ENCODE data around the gene ALK.
"Not testable (repeated sequence)": the region's sequence is repeated elsewhere in the genome, so short reads cannot be mapped to it uniquely, and the experiment has no call there.

ALK gene

GRCh38 chr2:29839306-29839705 lies 82.1 kb downstream of the ALK start:
- no peak for DNase-seq (ENCODE audit: low read depth)

GRCh38 chr2:29837925-29838324 lies 83.5 kb downstream of the ALK start:
- no peak for DNase-seq (ENCODE audit: low read depth)

- DNase-seq (ENCODE audit: low read depth) = no peak
These were observed 86.8 kb downstream of the ALK start for GRCh38 chr2:29834624-29835023.

GRCh38 chr2:29834036-29834540 lies 87.3 kb downstream of the ALK start:
- DNase-seq (ENCODE audit: low read depth) = no peak

GRCh38 chr2:29831560-29831959 lies 89.8 kb downstream of the ALK start:
- no peak for DNase-seq (ENCODE audit: low read depth)

GRCh38 chr2:29829841-29830240 lies 91.5 kb downstream of the ALK start:
- DNase-seq (ENCODE audit: low read depth) = no peak

- DNase-seq (ENCODE audit: low read depth) = not testable (repeated sequence)
These were observed 97.2 kb downstream of the ALK start for GRCh38 chr2:29824145-29824544.

- DNase-seq (ENCODE audit: low read depth) = no peak
These were observed 99.8 kb downstream of the ALK start for GRCh38 chr2:29821591-29821990.

- DNase-seq (ENCODE audit: low read depth) = no peak
These were observed 101.8 kb downstream of the ALK start for GRCh38 chr2:29819570-29819969.

GRCh38 chr2:29817801-29818680 lies 103.3 kb downstream of the ALK start:
- DNase-seq (ENCODE audit: low read depth) = no peak

- no peak for DNase-seq (ENCODE audit: low read depth)
These were observed 104.1 kb downstream of the ALK start for GRCh38 chr2:29817299-29817698.

- no peak for DNase-seq (ENCODE audit: low read depth)
These were observed 104.7 kb downstream of the ALK start for GRCh38 chr2:29816651-29817050.

- no peak for DNase-seq (ENCODE audit: low read depth)
These were observed 110.0 kb downstream of the ALK start for GRCh38 chr2:29811378-29811777.

- no peak for DNase-seq (ENCODE audit: low read depth)
These were observed 110.4 kb downstream of the ALK start for GRCh38 chr2:29810956-29811355.

GRCh38 chr2:29808321-29808720 lies 113.1 kb downstream of the ALK start:
- DNase-seq (ENCODE audit: low read depth) = no peak

GRCh38 chr2:29807082-29807481 lies 114.3 kb downstream of the ALK start:
- no peak for DNase-seq (ENCODE audit: low read depth)

- no peak for DNase-seq (ENCODE audit: low read depth)
These were observed 114.9 kb downstream of the ALK start for GRCh38 chr2:29806461-29806860.

- DNase-seq (ENCODE audit: low read depth) = no peak
These were observed 116.7 kb downstream of the ALK start for GRCh38 chr2:29804671-29805070.

GRCh38 chr2:29803537-29803936 lies 117.8 kb downstream of the ALK start:
- DNase-seq (ENCODE audit: low read depth) = no peak

GRCh38 chr2:29802986-29803385 lies 118.4 kb downstream of the ALK start:
- DNase-seq (ENCODE audit: low read depth) = no peak

- DNase-seq (ENCODE audit: low read depth) = no peak
These were observed 121.8 kb downstream of the ALK start for GRCh38 chr2:29799628-29800027.

GRCh38 chr2:29797916-29798315 lies 123.5 kb downstream of the ALK start:
- no peak for DNase-seq (ENCODE audit: low read depth)

- no peak for DNase-seq (ENCODE audit: low read depth)
These were observed 124.9 kb downstream of the ALK start for GRCh38 chr2:29796446-29796845.

- DNase-seq (ENCODE audit: low read depth) = no peak
These were observed 131.4 kb downstream of the ALK start for GRCh38 chr2:29789911-29790485.

Measured in EH (cell line).